ENCODE results near the gene CALD1.

The CALD1 gene

GRCh38 chr7:134926396-134926795 lies 147.0 kb downstream of the CALD1 start:
- no peak for TF ChIP-seq CTCF (IDR thresholded peaks at IDR 0.05)
- no peak overlapping the region for H3K4me3 ChIP-seq (ENCODE audit: low read depth in 1 of 2, low read length in 1 of 2)
- H3K9me3 ChIP-seq: no peaks in the 10 kb centered on the region
- H3K27ac ChIP-seq: no peak overlapping the region
- no peaks in the 10 kb centered on the region for H3K36me3 ChIP-seq
- no peaks in the 10 kb centered on the region for H3K4me1 ChIP-seq (ENCODE audit: control insufficient read depth in 1 of 2, insufficient read depth in 1 of 2, low read depth in 1 of 2, low read length in 1 of 2)
- H3K27me3 ChIP-seq: no peaks in the 10 kb centered on the region

GRCh38 chr7:134927076-134927475 lies 147.6 kb downstream of the CALD1 start:
- Histone ChIP-seq H3K4me3 (ENCODE audit: low read depth in 1 of 2, low read length in 1 of 2) (no peak overlapping the region), H3K36me3 (no peaks in the 10 kb centered on the region), H3K9me3 (no peaks in the 10 kb centered on the region), H3K27me3 (no peaks in the 10 kb centered on the region), H3K27ac (no peak overlapping the region), H3K4me1 (ENCODE audit: control insufficient read depth in 1 of 2, insufficient read depth in 1 of 2, low read depth in 1 of 2, low read length in 1 of 2) (no peaks in the 10 kb centered on the region)
- no peak for TF ChIP-seq CTCF (IDR thresholded peaks at IDR 0.05)

- Histone ChIP-seq H3K27ac (no peak overlapping the region), H3K36me3 (no peaks in the 10 kb centered on the region), H3K4me3 (ENCODE audit: low read depth in 1 of 2, low read length in 1 of 2) (no peak overlapping the region), H3K4me1 (ENCODE audit: control insufficient read depth in 1 of 2, insufficient read depth in 1 of 2, low read depth in 1 of 2, low read length in 1 of 2) (no peaks in the 10 kb centered on the region), H3K9me3 (no peaks in the 10 kb centered on the region), H3K27me3 (no peaks in the 10 kb centered on the region)
- TF ChIP-seq CTCF (IDR thresholded peaks at IDR 0.05): no peak
Observed at GRCh38 chr7:134927723-134928122, 148.3 kb downstream of the CALD1 start.

GRCh38 chr7:134928554-134928953 lies 149.1 kb downstream of the CALD1 start:
- no peak overlapping the region for H3K27ac ChIP-seq
- H3K36me3 ChIP-seq: no peaks in the 10 kb centered on the region
- no peaks in the 10 kb centered on the region for H3K27me3 ChIP-seq
- no peaks in the 10 kb centered on the region for H3K9me3 ChIP-seq
- H3K4me1 ChIP-seq (ENCODE audit: control insufficient read depth in 1 of 2, insufficient read depth in 1 of 2, low read depth in 1 of 2, low read length in 1 of 2): no peaks in the 10 kb centered on the region
- no peak for TF ChIP-seq CTCF (IDR thresholded peaks at IDR 0.05)
- no peak overlapping the region for H3K4me3 ChIP-seq (ENCODE audit: low read depth in 1 of 2, low read length in 1 of 2)

GRCh38 chr7:134931487-134931886 lies 152.1 kb downstream of the CALD1 start:
- Histone ChIP-seq H3K4me3 (ENCODE audit: low read depth in 1 of 2, low read length in 1 of 2) (no peak overlapping the region), H3K27ac (no peak overlapping the region), H3K36me3 (no peaks in the 10 kb centered on the region), H3K4me1 (ENCODE audit: control insufficient read depth in 1 of 2, insufficient read depth in 1 of 2, low read depth in 1 of 2, low read length in 1 of 2) (no peaks in the 10 kb centered on the region), H3K9me3 (no peaks in the 10 kb centered on the region), H3K27me3 (no peaks in the 10 kb centered on the region)
- no peak for TF ChIP-seq CTCF (IDR thresholded peaks at IDR 0.05)

Data from neutrophil (primary cell).